HG03039 (cell line): ENCODE measurements around the gene SH3RF1.

Source experiments
- ATAC-seq: cut with Tn5 transposase; IDR thresholded peaks from one replicate; pipeline ENCODE4 v1.9.1; 2021; ENCODE audit warnings: mild to moderate bottlenecking, moderate library complexity; ENCODE audit not compliant: unreplicated experiment

Gene SH3RF1

GRCh38 chr4:169079942-169080827 lies 190.6 kb downstream of the SH3RF1 start:
- peak; percentile 75 for ATAC-seq

GRCh38 chr4:169074117-169074516 lies 196.6 kb downstream of the SH3RF1 start:
- ATAC-seq, result no peak

- no peak for ATAC-seq
Measured at GRCh38 chr4:169071747-169072146, 199.0 kb downstream of the SH3RF1 start.

GRCh38 chr4:169070895-169071218 lies 199.9 kb downstream of the SH3RF1 start:
- no peak for ATAC-seq

- ATAC-seq, result no peak
Measured at GRCh38 chr4:169070071-169070894, 200.5 kb downstream of the SH3RF1 start.

- ATAC-seq, result no peak
Measured at GRCh38 chr4:169068423-169068822, 202.3 kb downstream of the SH3RF1 start.

GRCh38 chr4:169066934-169067333 lies 203.8 kb downstream of the SH3RF1 start:
- ATAC-seq, result no peak

GRCh38 chr4:169064296-169064695 lies 206.5 kb downstream of the SH3RF1 start:
- ATAC-seq, result no peak

GRCh38 chr4:169063441-169063840 lies 207.3 kb downstream of the SH3RF1 start:
- no peak for ATAC-seq

GRCh38 chr4:169062897-169063244 lies 207.9 kb downstream of the SH3RF1 start:
- no peak for ATAC-seq

- ATAC-seq, result no peak
Measured at GRCh38 chr4:169061386-169061785, 209.4 kb downstream of the SH3RF1 start.

GRCh38 chr4:169060391-169061091 lies 210.2 kb downstream of the SH3RF1 start:
- ATAC-seq, result no peak

- no peak for ATAC-seq
Measured at GRCh38 chr4:169059306-169060211, 211.2 kb downstream of the SH3RF1 start.

GRCh38 chr4:169058312-169058711 lies 212.4 kb downstream of the SH3RF1 start:
- ATAC-seq, result no peak

GRCh38 chr4:169054879-169055278 lies 215.9 kb downstream of the SH3RF1 start:
- ATAC-seq, result peak; percentile 66

GRCh38 chr4:169052594-169052945 lies 218.2 kb downstream of the SH3RF1 start:
- no peak for ATAC-seq

- no peak for ATAC-seq
Measured at GRCh38 chr4:169051761-169052593, 218.8 kb downstream of the SH3RF1 start.

GRCh38 chr4:169050881-169051760 lies 219.6 kb downstream of the SH3RF1 start:
- ATAC-seq, result no peak

GRCh38 chr4:169050284-169050683 lies 220.5 kb downstream of the SH3RF1 start:
- ATAC-seq, result no peak
